K562 (cell line): ENCODE measurements around the gene CTBP2. TPM values are rescaled to one million over a fixed set of nuclear protein-coding genes. Genes with fewer than 3 reads are reported as not detected.

Experiments used
- ATAC-seq: fragments of 200-7000 bp; cut with Tn5 transposase; 3 replicates; pipeline ENCODE4 v1.9.1; 2020; ENCODE audit warnings: moderate library complexity
- BruUV-seq: library from RNA; stranded (reverse); fragments of 400-500 nt; replicated peaks from 2 replicates; lab custom pipeline; 2021; lab: Mats Ljungman, UMichigan
- CTCF ChIA-PET: fragments of 300-600 bp; formaldehyde crosslinking; extraction: SDS; loops from one replicate; lab custom pipeline; 2021; ENCODE audit warnings: low intra/inter-chr PET ratio; lab: Yijun Ruan, JAX
- POLR2A ChIA-PET: fragments of 300-600, 350-650 bp; sonication (Branson Sonifier 250); formaldehyde crosslinking; extraction: SDS; loops from one replicate; lab custom pipeline; 2021; ENCODE audit warnings: antibody characterized with exemption, inconsistent platforms; lab: Yijun Ruan, JAX
- DNase-seq, 4 experiments: peaks; one replicate each; pipeline versions ENCODE4 v3.0.0 to v3.0.0-alpha.2; 2011 to 2018; ENCODE audit warnings: low spot score in 3 of 4, mixed read lengths in 3 of 4; ENCODE audit errors: extremely low read depth in 1 of 4
- FAIRE-seq: peaks from 2 replicates; lab custom pipeline; 2011; peaks lifted over from hg19 to GRCh38; lab: Jason Lieb, UNC
- H2AFZ ChIP-seq: 2 replicates; pipeline ENCODE4 v1.6.0; 2011; ENCODE audit warnings: low read depth, low read length, control low read depth, inconsistent platforms
- H3K27ac ChIP-seq: fragments of 200-600 bp; 3 replicates; pipeline ENCODE4 v1.8.0; 2011; ENCODE audit warnings: low read depth, mild to moderate bottlenecking, control low read depth, inconsistent platforms, low read length, moderate library complexity, mixed read lengths; ENCODE audit errors: extremely low read depth
- H3K27me3 ChIP-seq, 2 experiments: fragments of 300-600 bp in 1 of 2; 2 replicates in 1 of 2; 3 replicates in 1 of 2; pipeline versions ENCODE4 v1.6.0 to v1.8.0; 2011; ENCODE audit warnings: inconsistent platforms in 2 of 2, low read length in 2 of 2, mild to moderate bottlenecking in 1 of 2, mixed read lengths in 1 of 2, moderate library complexity in 1 of 2; ENCODE audit not compliant: control insufficient read depth in 2 of 2, insufficient read depth in 2 of 2
- H3K36me3 ChIP-seq: fragments of 300-600 bp; 3 replicates; pipeline ENCODE4 v1.8.0; 2011; ENCODE audit warnings: mild to moderate bottlenecking, low read length, inconsistent platforms; ENCODE audit not compliant: control insufficient read depth, insufficient read depth
- H3K4me1 ChIP-seq, 2 experiments: fragments of 200-600 bp in 1 of 2; replicated peaks in 1 of 2; 2 replicates in 1 of 2; 3 replicates in 1 of 2; pipeline versions ENCODE4 v1.5.1 to v1.8.0; 2011; ENCODE audit warnings: inconsistent platforms in 2 of 2, low read length in 2 of 2, mild to moderate bottlenecking in 1 of 2, mixed read lengths in 1 of 2, moderate library complexity in 1 of 2; ENCODE audit not compliant: control insufficient read depth in 2 of 2, insufficient read depth in 2 of 2
- H3K4me2 ChIP-seq: 2 replicates; pipeline ENCODE4 v1.6.1; 2011; ENCODE audit warnings: low read length, control low read depth, inconsistent platforms, mixed read lengths; ENCODE audit not compliant: insufficient read depth
- H3K4me3 ChIP-seq: fragments of 200-600 bp; sonication (generic), shearing (Covaris generic); 2 replicates; pipeline ENCODE4 v1.5.1; 2016; ENCODE audit warnings: control low read depth, inconsistent platforms
- H3K79me2 ChIP-seq: fragments of 200-600 bp; 3 replicates; pipeline ENCODE4 v1.8.0; 2011; ENCODE audit warnings: low read length, inconsistent platforms; ENCODE audit not compliant: control insufficient read depth, insufficient read depth
- H3K9ac ChIP-seq, 2 experiments: 2 replicates each; pipeline versions ENCODE4 v1.6.0 to v1.6.1; 2011; ENCODE audit warnings: low read depth in 2 of 2, low read length in 2 of 2, control low read depth in 1 of 2, inconsistent platforms in 1 of 2, mild to moderate bottlenecking in 1 of 2, mixed read lengths in 1 of 2; ENCODE audit not compliant: insufficient read depth in 1 of 2
- H3K9me1 ChIP-seq: one replicate; pipeline ENCODE4 v1.6.0; 2011; ENCODE audit warnings: inconsistent platforms, mild to moderate bottlenecking, low read length, moderate library complexity; ENCODE audit not compliant: control insufficient read depth, insufficient read depth
- H3K9me3 ChIP-seq: replicated peaks from 2 replicates; pipeline ENCODE4 v1.5.1; 2011; ENCODE audit warnings: low read depth, low read length, inconsistent platforms; ENCODE audit not compliant: control insufficient read depth, insufficient read depth
- H4K20me1 ChIP-seq: replicated peaks from 2 replicates; pipeline ENCODE4 v1.6.1; 2011; ENCODE audit warnings: low read length, inconsistent platforms, mixed read lengths; ENCODE audit not compliant: control insufficient read depth, insufficient read depth
- ARID1B ChIP-seq: fragments of 450-650 bp; IDR thresholded peaks from 2 replicates; pipeline ENCODE4 v1.6.1; 2016; ENCODE audit warnings: antibody characterized with exemption, mild to moderate bottlenecking, inconsistent platforms
- C11orf30 ChIP-seq: fragments of 450-650 bp; IDR thresholded peaks from 2 replicates; pipeline ENCODE4 v1.6.1; 2016; ENCODE audit warnings: low read depth, mild to moderate bottlenecking
- CCNT2 ChIP-seq: IDR thresholded peaks from 2 replicates; pipeline ENCODE4 v1.6.1; 2011; ENCODE audit warnings: borderline replicate concordance, low read depth, mild to moderate bottlenecking, moderate library complexity, mixed read lengths, low read length; ENCODE audit not compliant: insufficient read length; ENCODE audit errors: extremely low read depth
- CTBP1 ChIP-seq: fragments of 450-650 bp; IDR thresholded peaks from 2 replicates; pipeline ENCODE4 v1.6.1; 2016; ENCODE audit warnings: borderline replicate concordance
- CXXC5 ChIP-seq: fragments of 250-450 bp; sonication (Bioruptor Pico); IDR thresholded peaks from 2 replicates; pipeline ENCODE4 v1.8.0; 2022; ENCODE audit warnings: inconsistent platforms, mild to moderate bottlenecking, moderate library complexity
- FOSL1 ChIP-seq: fragments of 200-800 bp; sonication (Bioruptor generic); conservative IDR thresholded peaks from 2 replicates; pipeline ENCODE4 v1.6.1; 2016; ENCODE audit warnings: missing genetic modification characterization, missing compliant biosample characterization
- GABPB1 ChIP-seq: sonication (generic); formaldehyde crosslinking; IDR thresholded peaks from 2 replicates; pipeline ENCODE4 v1.8.0; 2022; ENCODE audit warnings: mild to moderate bottlenecking, missing genetic modification reagents
- JUND ChIP-seq, 2 experiments: IDR thresholded peaks; 2 replicates in 1 of 2; 3 replicates in 1 of 2; pipeline ENCODE4 v1.6.1; 2011; ENCODE audit warnings: borderline replicate concordance in 2 of 2, low read depth in 2 of 2, low read length in 2 of 2, improper control_type of control experiment in 1 of 2, missing biosample characterization in 1 of 2, missing genetic modification characterization in 1 of 2, missing genetic modification reagents in 1 of 2
- L3MBTL2 ChIP-seq: fragments of 450-650 bp; IDR thresholded peaks from 2 replicates; pipeline ENCODE4 v1.6.1; 2016; ENCODE audit warnings: mild to moderate bottlenecking, moderate library complexity
- MEF2D ChIP-seq: conservative IDR thresholded peaks from 2 replicates; pipeline ENCODE4 v1.6.1; 2016; ENCODE audit warnings: low read depth, missing genetic modification characterization, missing compliant biosample characterization
- RBM15 ChIP-seq: fragments of 200-400 bp; formaldehyde crosslinking; IDR thresholded peaks from 2 replicates; pipeline ENCODE4 v1.6.1; 2018; ENCODE audit warnings: mild to moderate bottlenecking, low read length, moderate library complexity; ENCODE audit not compliant: insufficient read depth
- SMARCA4 ChIP-seq: fragments of 450-650 bp; IDR thresholded peaks from 2 replicates; pipeline ENCODE4 v1.6.1; 2016
- SMARCC2 ChIP-seq: fragments of 450-650 bp; IDR thresholded peaks from 2 replicates; pipeline ENCODE4 v1.6.1; 2017; ENCODE audit warnings: antibody characterized with exemption, moderate library complexity, mild to moderate bottlenecking, low read depth
- TCF7L2 ChIP-seq: fragments of 150-350 bp; IDR thresholded peaks from 2 replicates; pipeline ENCODE4 v1.6.1; 2016; ENCODE audit warnings: low read depth, mild to moderate bottlenecking, low read length, moderate library complexity
- YBX1 ChIP-seq: fragments of 450-650 bp; IDR thresholded peaks from 2 replicates; pipeline ENCODE4 v1.7.1; 2016; ENCODE audit warnings: mild to moderate bottlenecking
- ZNF263 ChIP-seq: sonication (generic); formaldehyde crosslinking; IDR thresholded peaks from 2 replicates; pipeline ENCODE4 v1.8.0; 2022; ENCODE audit warnings: mild to moderate bottlenecking, missing genetic modification reagents, borderline replicate concordance
- ZNF324 ChIP-seq: fragments of 250-450 bp; sonication (Bioruptor Pico); IDR thresholded peaks from 2 replicates; pipeline ENCODE4 v1.4.0; 2020; ENCODE audit warnings: mild to moderate bottlenecking
- ZNF583 ChIP-seq: fragments of 250-450 bp; sonication (Bioruptor Pico); IDR thresholded peaks from 2 replicates; pipeline ENCODE4 v1.4.0; 2020
- WGBS: fragments of 100-300 bp; shearing (Covaris generic); methylation state at CpG from one replicate; pipeline ENCODE4 v1.1.6; 2016; ENCODE audit warnings: low coverage, mixed read lengths; ENCODE audit not compliant: insufficient coverage; ENCODE audit errors: missing lambda C conversion rate; 5-methylcytosine and 5-hydroxymethylcytosine counted together
- in situ Hi-C: fragments of 300-500 bp; cut with MboI; formaldehyde crosslinking; loops from 4 replicates; pipeline ENCODE4 v1.15.0; 2018; ENCODE audit warnings: inconsistent platforms, mixed read lengths
- intact Hi-C: fragments of 100-400 bp; cut with micrococcal nuclease; formaldehyde crosslinking; loops from 2 replicates; pipeline ENCODE4 v1.14.2; 2022
- polyA plus RNA-seq, 8 experiments: library from polyadenylated mRNA; depleted of rRNA in 4 of 8; stranded (reverse) in 5 of 8; unstranded in 3 of 8; fragments of >200 nt; fragmentation: Nextera tagmentation in 2 of 8; fragmentation: Illumina TruSeq in 1 of 8; extraction: Ambion mirVana in 2 of 8; extraction: Trizol in 1 of 8; gene quantifications; 2 replicates each; pipeline versions ENCODE4 v1.2.1 to v1.2.3, GENCODE V29; 2011 to 2014; ENCODE audit warnings: inconsistent platforms in 1 of 8, missing spikeins in 1 of 8
- total RNA-seq, 7 experiments: library from RNA; depleted of rRNA in 6 of 7; stranded (reverse); fragments of >200 nt in 6 of 7; fragmentation: Illumina TruSeq in 2 of 7; extraction: Trizol in 2 of 7; gene quantifications; 2 replicates each; pipeline versions ENCODE4 v1.2.1 to v1.2.3, GENCODE V29; 2011 to 2021; ENCODE audit warnings: low replicate concordance in 1 of 7
- TF ChIP-seq, protein P1 (sequence below): fragments of 250-450 bp; sonication (Bioruptor Pico); IDR thresholded peaks from 2 replicates; pipeline ENCODE4 v1.5.0; 2020; ENCODE audit warnings: mild to moderate bottlenecking
- TF ChIP-seq, protein P2 (sequence below): fragments of 250-450 bp; sonication (Bioruptor Pico); IDR thresholded peaks from 2 replicates; pipeline ENCODE4 v1.8.0; 2021; ENCODE audit warnings: moderate library complexity, mild to moderate bottlenecking, inconsistent platforms

The CTBP2 gene
- total and polyA plus RNA-seq, 9 of the 15 experiments (the other 6 are each of a cell fraction or from before 2014, with no cell fraction given), result 1.3 to 8.8 (median 5.1) TPM

DNA sequence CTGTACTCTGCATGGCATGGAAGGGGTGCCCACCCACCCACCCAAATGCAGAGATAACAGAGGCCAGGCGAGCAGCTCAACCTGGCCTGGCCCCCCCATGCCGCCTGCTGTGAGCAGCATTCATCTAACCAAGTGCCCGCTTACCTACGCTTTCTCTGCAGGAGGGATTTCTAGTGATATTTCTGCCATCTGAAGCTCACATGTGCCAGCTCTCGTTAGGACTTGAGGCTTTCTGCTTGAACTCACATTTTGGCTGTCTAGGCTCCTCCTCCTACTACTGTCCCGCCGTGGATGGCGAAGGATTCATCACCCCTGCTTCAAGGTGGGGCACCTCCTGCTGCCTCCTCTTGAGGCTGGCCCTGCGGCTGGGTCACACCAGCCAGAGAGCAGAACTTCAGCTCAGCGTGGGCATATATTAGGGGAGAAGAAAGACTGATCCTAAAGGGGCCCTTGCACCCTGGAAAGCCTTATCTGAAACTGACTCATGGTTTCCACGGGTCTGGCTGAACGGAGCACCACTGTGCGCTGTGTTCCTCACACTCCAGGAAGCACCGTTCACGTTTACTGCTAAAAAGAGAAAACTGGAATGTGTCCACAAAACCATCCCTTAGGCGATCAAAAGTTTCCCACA lies 45.5 kb downstream of the CTBP2 start:
- Histone ChIP-seq H3K4me2 (peak overlapping the region; percentile 60), H3K27ac (peak overlapping the region; percentile 66), H3K9ac (peak overlapping the region in 1 of 2 experiments; percentile 65; a peak in 2 of 4 replicates), H3K4me3 (no peak overlapping the region), H3K9me3 (no peaks in the 10 kb centered on the region), H3K79me2 (peaks cover 93% of the 10 kb centered on the region), H3K36me3 (peaks cover 23% of the 10 kb centered on the region), H2AFZ (no peak overlapping the region), H3K9me1 (peaks cover 4% of the 10 kb centered on the region), H3K27me3 (no peaks in the 10 kb centered on the region), H3K4me1 (peaks cover 32 to 36% of the 10 kb centered on the region in 2 experiments), H4K20me1 (peaks cover 32% of the 10 kb centered on the region)
- CTCF ChIA-PET, result no interaction called here
- intact Hi-C loops, result loop anchor here (5.0 kb wide), 1 partner anchor 42 kb away; no protein-coding TSS in a partner anchor
- peak; percentile 86 for FAIRE-seq
- no TSS peak for BruUV-seq
- ATAC-seq, result peak; percentile 75
- POLR2A ChIA-PET, result interaction anchor here (0.6 kb wide), 1 partner anchor 47 kb away, joined by 3 read pairs; no protein-coding TSS in a partner anchor
- in situ Hi-C loops, result no loop called here
- WGBS, result 7% methylated on average over 12 of the region's 16 CpGs
- peak; percentile 31 to 55 (median 36) for DNase-seq
- peak; percentile 33; the same call in 1 of the 2 replicates for TF ChIP-seq L3MBTL2
- no peak for TF ChIP-seq MEF2D (tag)
- TF ChIP-seq ZNF583 (CRISPR knock-in tag), result 0 out of 2 replicates have a peak, but pooled peaks have one; percentile 27
- no peak for TF ChIP-seq YBX1
- TF ChIP-seq CTBP1, result peak; percentile 17; the same call in 1 of the 2 replicates
- TF ChIP-seq TCF7L2, result no peak
- TF ChIP-seq CCNT2, result no peak
- peak; percentile 56; the same call in 1 of the 2 replicates for TF ChIP-seq ARID1B
- TF ChIP-seq CXXC5 (CRISPR knock-in tag), result 0 out of 2 replicates have a peak, but pooled peaks have one; percentile 22
- TF ChIP-seq, protein P1, sequence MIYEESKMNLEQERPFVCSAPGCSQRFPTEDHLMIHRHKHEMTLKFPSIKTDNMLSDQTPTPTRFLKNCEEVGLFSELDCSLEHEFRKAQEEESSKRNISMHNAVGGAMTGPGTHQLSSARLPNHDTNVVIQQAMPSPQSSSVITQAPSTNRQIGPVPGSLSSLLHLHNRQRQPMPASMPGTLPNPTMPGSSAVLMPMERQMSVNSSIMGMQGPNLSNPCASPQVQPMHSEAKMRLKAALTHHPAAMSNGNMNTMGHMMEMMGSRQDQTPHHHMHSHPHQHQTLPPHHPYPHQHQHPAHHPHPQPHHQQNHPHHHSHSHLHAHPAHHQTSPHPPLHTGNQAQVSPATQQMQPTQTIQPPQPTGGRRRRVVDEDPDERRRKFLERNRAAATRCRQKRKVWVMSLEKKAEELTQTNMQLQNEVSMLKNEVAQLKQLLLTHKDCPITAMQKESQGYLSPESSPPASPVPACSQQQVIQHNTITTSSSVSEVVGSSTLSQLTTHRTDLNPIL (CRISPR knock-in tag), result no peak
- 0 out of 2 replicates have a peak, but pooled peaks have one; percentile 26 for TF ChIP-seq SMARCC2
- TF ChIP-seq, protein P2, sequence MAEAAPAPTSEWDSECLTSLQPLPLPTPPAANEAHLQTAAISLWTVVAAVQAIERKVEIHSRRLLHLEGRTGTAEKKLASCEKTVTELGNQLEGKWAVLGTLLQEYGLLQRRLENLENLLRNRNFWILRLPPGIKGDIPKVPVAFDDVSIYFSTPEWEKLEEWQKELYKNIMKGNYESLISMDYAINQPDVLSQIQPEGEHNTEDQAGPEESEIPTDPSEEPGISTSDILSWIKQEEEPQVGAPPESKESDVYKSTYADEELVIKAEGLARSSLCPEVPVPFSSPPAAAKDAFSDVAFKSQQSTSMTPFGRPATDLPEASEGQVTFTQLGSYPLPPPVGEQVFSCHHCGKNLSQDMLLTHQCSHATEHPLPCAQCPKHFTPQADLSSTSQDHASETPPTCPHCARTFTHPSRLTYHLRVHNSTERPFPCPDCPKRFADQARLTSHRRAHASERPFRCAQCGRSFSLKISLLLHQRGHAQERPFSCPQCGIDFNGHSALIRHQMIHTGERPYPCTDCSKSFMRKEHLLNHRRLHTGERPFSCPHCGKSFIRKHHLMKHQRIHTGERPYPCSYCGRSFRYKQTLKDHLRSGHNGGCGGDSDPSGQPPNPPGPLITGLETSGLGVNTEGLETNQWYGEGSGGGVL (CRISPR knock-in tag), result no peak
- peak; percentile 52; the same call in 1 of the 2 replicates for TF ChIP-seq SMARCA4
- peak; percentile 45; the same call in 1 of the 2 replicates for TF ChIP-seq ZNF263
- no peak for TF ChIP-seq RBM15
- TF ChIP-seq FOSL1, result peak; percentile 90
- TF ChIP-seq ZNF324 (CRISPR knock-in tag), result no peak
- no peak for TF ChIP-seq GABPB1
- no peak for TF ChIP-seq C11orf30
- peak; percentile 82; the same call in 1 of the 2 replicates for TF ChIP-seq JUND (IDR thresholded peaks at IDR 0.05; ENCODE audit: borderline replicate concordance, low read depth, low read length)
- peak; percentile 86; the same call in 2 of the 3 replicates for TF ChIP-seq JUND (tag; IDR thresholded peaks at IDR 0.05; ENCODE audit: borderline replicate concordance, low read depth, low read length)
